Esophagus squamous epithelium (tissue), 4 donors: ENCODE data around the gene TMEM266.

Experiments
- CTCF ChIP-seq, 6 experiments: fragments of 450-650 bp in 4 of 6; fragments of 200-600 bp in 2 of 6; sonication (generic) in 2 of 6; IDR thresholded peaks; one replicate each; pipeline ENCODE4 v1.5.1; 2016 to 2019; ENCODE audit warnings: antibody characterized with exemption in 6 of 6, mild to moderate bottlenecking in 4 of 6, moderate library complexity in 4 of 6
- POLR2A ChIP-seq, 4 donors: fragments of 450-650 bp; IDR thresholded peaks; one replicate each; pipeline ENCODE4 v1.6.1; 2017; ENCODE audit warnings: antibody characterized with exemption in 4 of 4, mild to moderate bottlenecking in 4 of 4, moderate library complexity in 3 of 4

GRCh38 chr15:76070921-76071635, 11.3 kb downstream of the TMEM266 start:
- no peak for TF ChIP-seq CTCF (IDR thresholded peaks at IDR 0.05)
- no peak for TF ChIP-seq POLR2A (IDR thresholded peaks at IDR 0.05)
